EH (cell line): ENCODE results near the gene ATRNL1.

Source experiments
- DNase-seq: peaks from one replicate; pipeline ENCODE4 v3.0.0-alpha.2; 2015; ENCODE audit warnings: low read depth

The ATRNL1 gene, protein sequence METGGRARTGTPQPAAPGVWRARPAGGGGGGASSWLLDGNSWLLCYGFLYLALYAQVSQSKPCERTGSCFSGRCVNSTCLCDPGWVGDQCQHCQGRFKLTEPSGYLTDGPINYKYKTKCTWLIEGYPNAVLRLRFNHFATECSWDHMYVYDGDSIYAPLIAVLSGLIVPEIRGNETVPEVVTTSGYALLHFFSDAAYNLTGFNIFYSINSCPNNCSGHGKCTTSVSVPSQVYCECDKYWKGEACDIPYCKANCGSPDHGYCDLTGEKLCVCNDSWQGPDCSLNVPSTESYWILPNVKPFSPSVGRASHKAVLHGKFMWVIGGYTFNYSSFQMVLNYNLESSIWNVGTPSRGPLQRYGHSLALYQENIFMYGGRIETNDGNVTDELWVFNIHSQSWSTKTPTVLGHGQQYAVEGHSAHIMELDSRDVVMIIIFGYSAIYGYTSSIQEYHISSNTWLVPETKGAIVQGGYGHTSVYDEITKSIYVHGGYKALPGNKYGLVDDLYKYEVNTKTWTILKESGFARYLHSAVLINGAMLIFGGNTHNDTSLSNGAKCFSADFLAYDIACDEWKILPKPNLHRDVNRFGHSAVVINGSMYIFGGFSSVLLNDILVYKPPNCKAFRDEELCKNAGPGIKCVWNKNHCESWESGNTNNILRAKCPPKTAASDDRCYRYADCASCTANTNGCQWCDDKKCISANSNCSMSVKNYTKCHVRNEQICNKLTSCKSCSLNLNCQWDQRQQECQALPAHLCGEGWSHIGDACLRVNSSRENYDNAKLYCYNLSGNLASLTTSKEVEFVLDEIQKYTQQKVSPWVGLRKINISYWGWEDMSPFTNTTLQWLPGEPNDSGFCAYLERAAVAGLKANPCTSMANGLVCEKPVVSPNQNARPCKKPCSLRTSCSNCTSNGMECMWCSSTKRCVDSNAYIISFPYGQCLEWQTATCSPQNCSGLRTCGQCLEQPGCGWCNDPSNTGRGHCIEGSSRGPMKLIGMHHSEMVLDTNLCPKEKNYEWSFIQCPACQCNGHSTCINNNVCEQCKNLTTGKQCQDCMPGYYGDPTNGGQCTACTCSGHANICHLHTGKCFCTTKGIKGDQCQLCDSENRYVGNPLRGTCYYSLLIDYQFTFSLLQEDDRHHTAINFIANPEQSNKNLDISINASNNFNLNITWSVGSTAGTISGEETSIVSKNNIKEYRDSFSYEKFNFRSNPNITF (N-terminal part only)

GRCh38 chr10:115093286-115093775 is at the start of gene ATRNL1:
TSS of gene ATRNL1 (plus strand) at chr10:115093365. CDS start at chr10:115093751, 386 bp downstream.
- peak; percentile 29 for DNase-seq

- DNase-seq: no peak
Observed at GRCh38 chr10:115043719-115044118, 49.4 kb upstream of the ATRNL1 start.

GRCh38 chr10:115044891-115045290 is 48.3 kb upstream of the ATRNL1 start:
- DNase-seq: no peak

GRCh38 chr10:115045499-115045898 is 47.7 kb upstream of the ATRNL1 start:
- DNase-seq: no peak

- no peak for DNase-seq
Observed at GRCh38 chr10:115046686-115047236, 46.4 kb upstream of the ATRNL1 start.

DNA sequence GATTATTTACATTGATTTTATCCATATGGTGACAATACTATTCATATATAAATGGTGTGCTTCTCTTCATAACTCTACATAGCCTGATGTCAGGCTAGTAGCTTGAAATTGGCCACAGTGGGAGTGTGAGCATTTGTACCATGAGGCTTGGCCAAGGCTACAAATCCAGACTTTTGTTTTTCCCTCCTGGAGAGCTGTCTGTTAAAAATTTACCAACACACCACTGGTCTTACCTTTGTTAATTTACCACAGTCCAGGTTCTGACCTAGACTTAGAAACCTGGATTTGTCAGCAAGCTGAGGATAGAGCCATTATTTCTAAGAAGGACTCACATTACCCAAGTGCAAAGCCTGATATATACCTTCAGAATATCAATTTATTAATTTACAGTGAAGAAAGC is 45.5 kb upstream of the ATRNL1 start:
- no peak for DNase-seq

DNA sequence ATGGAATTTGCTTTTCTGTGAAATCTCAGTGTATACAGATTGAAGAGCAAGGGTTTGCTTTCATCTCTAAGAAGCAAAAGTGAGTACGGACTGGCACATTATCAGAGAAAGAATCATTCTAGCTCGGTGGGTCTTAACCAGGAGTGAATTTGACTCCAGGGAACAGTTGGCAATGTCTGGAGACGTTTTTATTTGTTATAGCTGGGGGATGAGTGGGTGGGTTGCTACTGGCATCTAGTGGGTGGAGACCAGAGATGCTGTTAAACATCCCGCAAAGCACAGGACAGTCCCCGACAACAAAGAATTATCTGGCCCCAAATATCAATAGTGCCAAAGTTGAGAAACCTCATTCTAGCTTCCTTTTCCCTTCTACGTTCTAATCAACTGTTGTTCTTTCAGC is 43.8 kb upstream of the ATRNL1 start:
- DNase-seq: no peak

DNA sequence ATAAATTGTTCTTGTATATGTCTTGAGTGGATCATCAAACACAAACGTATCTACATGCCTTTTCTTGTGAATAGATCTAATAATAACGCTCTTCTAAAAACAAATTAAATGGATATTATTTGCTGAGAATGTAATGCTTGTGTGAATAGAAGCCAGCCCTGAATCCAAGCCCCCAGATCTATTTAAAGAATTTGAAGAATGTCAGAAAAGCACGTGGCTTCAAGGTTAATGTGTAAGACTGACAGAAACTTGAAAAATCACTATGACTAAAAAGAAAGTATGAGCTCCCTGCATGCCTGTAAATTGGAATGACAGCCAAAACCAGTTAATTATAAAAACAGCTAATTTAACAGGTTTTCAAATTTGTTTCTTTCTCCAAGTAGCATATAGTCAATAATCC is 43.2 kb upstream of the ATRNL1 start:
- peak; percentile 53 for DNase-seq

GRCh38 chr10:115050375-115051010 is 42.7 kb upstream of the ATRNL1 start:
- DNase-seq: no peak

GRCh38 chr10:115051216-115051615 is 41.9 kb upstream of the ATRNL1 start:
- no peak for DNase-seq

DNA sequence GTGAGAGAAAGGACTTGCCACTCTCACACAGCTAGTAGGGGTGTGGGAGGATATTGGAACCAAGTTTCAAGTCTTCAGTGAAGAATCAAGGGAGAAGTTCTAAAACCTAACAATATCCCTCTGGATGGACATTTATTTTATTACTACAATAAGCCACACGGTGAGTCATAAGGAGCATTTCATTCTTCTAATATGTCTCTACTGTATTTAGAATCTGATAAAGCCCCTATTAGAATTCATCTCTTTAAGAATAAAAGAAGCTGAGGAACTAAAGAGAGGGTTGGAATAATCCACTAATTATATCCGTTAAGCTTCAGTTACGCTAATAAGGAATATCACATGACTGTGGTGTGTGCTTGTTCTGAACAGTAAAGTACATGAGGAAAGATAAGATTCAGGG is 40.9 kb upstream of the ATRNL1 start:
- no peak for DNase-seq

GRCh38 chr10:115052728-115053127 is 40.4 kb upstream of the ATRNL1 start:
- no peak for DNase-seq

GRCh38 chr10:115056186-115056585 is 37.0 kb upstream of the ATRNL1 start:
- DNase-seq: no peak

DNA sequence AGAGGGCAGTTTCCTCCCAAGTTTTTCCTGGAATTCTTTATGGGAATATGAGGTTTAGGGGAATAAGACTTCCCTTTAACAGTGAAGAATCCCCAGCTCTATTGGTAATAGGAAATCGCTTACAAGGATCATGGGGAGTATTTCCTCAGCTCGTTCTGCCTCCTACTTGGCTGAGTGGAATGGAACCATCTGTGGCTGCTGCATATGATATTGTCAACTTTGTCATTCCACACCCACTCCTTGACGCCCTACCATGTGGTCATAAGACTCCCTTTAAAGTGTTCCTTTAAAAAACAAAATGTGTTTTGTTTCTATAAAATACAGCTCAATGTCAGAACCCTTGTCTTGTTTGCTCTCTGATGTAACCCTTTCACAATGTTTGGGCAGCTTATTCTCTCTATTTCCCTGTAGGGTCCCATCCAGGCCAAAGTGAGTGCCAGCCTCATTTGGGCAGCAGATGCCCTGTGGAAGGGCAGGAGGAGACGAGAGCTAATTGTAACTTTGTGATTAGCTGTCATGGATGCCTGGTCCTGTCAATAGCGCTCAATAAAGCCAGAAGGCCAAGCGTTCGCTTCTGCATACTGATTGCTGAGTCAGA is 33.8 kb upstream of the ATRNL1 start:
- DNase-seq: no peak

DNA sequence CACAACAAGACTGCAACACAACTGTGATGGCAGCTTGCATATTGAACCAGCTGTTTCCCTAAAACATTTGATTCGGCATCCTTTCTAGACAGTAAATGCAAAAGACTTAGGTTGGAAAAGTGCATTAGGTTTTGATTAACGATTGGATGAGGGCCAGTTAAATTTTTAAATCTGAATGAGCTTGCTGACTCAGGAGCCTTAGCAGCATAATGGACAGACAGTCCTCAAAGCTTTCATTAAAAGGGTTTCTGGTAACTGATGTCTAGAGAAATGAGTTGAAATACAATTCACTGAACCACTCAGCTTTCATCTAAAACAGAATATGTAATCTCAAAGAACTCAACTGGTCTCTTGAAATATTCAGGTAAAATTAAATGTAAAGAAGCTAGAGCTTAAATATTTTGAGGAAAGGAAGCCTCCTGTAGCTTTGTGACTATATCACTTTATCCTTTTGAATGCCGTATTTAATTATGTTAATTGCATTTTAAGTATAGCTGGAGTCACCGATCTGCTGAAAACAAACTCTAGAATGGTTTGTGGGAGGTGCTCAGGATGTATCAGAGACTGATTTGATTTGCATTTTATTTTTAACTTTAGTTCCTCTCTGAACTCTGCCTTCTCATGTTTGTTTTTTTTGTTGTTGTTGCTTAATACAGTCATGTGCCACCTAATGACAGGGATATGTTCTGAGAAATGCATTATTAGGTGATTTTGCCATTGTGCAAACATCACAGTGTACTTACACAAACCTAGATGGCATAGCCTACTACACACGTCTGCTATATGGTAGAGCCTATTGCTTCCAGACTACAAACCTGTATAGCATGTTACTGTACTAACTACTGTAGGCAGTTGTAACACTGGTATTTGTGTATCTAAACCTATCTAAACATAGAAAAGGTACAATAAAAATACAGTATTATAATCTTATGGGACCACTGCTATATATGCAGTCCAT is 29.2 kb upstream of the ATRNL1 start:
- peak; percentile 4 for DNase-seq

DNA sequence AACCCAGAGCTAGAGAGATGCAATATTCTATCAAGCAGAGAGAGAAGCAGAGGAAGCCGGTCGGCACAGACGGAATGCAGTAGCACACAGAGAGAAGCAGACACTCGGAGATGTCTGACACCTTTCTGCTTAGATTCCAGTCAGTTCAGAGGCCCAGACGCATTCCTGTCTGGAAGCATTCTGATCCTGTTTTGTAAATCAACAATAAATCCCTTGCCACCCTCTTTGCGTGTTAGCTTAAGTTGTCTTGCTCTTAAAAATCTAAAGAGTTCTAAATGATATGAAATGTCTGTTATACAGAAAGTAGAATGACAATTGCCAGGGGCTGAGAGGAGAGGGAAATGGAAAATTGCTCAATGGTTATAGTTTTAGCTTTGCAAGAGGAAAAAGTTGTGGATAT is 27.4 kb upstream of the ATRNL1 start:
- DNase-seq: no peak

DNA sequence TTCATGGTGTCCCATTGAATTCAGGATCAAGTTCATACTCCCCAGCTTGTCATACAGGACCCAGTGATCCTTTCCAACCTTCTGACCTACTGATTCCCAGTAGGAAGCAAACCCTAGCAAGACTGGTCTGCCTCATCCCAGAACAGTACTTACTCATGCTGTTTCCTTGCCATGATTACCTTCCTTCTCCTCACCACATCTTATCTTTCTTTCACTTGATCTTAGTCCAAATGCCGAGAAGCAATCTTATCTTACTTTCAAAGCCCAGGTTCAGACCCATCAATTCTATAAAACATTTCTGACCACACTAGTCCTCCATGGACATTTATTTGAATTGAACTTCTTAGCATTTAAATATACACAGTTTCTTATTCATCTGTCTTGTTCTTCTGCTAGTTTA is 26.6 kb upstream of the ATRNL1 start:
- no peak for DNase-seq

GRCh38 chr10:115073796-115074195 is 19.4 kb upstream of the ATRNL1 start:
- DNase-seq: no peak

DNA sequence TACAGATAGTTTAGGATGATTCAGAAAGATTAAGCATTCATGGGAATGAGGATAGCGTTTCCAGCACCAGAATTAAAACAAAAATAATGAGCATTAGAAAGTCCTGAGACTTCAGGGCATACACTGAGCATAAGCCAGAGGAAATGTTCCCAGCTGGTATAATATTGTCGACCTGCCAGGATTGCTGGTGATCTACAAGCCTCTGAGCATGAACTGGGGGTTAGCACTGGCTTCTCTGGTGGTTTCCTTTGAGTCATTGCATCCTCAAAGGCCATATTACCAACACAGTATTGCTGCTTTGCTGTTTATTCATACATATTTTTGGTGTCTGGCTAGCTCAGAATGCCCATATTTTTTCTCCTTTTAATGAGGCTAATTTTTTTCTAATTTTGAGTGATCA is 10.7 kb upstream of the ATRNL1 start:
- peak; percentile 25 for DNase-seq
